22Rv1 (cell line): ENCODE results near the gene MED12L.

Source experiments
- H3K27ac ChIP-seq: fragments of 450-650 bp; 2 replicates; pipeline ENCODE4 v1.5.1; 2017
- ZFX ChIP-seq: fragments of 450-650 bp; IDR thresholded peaks from 2 replicates; pipeline ENCODE4 v1.6.1; 2017; ENCODE audit warnings: antibody characterized with exemption, borderline replicate concordance
- TF ChIP-seq, protein P1 (sequence below): fragments of 450-650 bp; IDR thresholded peaks from 2 replicates; pipeline ENCODE4 v1.5.1; 2017; ENCODE audit warnings: mild to moderate bottlenecking

The MED12L gene

DNA sequence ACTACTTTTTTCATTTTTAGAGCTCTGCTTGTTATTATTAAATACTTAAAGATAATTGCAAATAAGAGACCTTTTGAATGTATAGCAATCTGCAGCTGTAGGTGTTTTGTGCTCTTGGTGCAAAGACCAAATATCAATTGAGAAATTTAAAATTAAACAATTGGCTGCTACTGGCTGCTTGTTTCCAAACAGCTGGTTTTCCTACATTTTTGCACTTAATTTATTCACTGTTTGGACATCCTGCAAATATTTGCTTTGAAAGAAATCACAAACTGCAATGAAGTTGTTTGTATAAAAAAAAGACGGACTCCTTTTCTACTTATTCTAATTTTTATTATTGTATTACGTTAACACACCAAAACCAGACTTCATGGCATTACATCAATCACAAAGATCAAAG lies 35.6 kb downstream of the MED12L start:
- H3K27ac ChIP-seq, result no peak overlapping the region
- TF ChIP-seq, protein P1, sequence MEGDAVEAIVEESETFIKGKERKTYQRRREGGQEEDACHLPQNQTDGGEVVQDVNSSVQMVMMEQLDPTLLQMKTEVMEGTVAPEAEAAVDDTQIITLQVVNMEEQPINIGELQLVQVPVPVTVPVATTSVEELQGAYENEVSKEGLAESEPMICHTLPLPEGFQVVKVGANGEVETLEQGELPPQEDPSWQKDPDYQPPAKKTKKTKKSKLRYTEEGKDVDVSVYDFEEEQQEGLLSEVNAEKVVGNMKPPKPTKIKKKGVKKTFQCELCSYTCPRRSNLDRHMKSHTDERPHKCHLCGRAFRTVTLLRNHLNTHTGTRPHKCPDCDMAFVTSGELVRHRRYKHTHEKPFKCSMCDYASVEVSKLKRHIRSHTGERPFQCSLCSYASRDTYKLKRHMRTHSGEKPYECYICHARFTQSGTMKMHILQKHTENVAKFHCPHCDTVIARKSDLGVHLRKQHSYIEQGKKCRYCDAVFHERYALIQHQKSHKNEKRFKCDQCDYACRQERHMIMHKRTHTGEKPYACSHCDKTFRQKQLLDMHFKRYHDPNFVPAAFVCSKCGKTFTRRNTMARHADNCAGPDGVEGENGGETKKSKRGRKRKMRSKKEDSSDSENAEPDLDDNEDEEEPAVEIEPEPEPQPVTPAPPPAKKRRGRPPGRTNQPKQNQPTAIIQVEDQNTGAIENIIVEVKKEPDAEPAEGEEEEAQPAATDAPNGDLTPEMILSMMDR, result no peak
- no peak for TF ChIP-seq ZFX

DNA sequence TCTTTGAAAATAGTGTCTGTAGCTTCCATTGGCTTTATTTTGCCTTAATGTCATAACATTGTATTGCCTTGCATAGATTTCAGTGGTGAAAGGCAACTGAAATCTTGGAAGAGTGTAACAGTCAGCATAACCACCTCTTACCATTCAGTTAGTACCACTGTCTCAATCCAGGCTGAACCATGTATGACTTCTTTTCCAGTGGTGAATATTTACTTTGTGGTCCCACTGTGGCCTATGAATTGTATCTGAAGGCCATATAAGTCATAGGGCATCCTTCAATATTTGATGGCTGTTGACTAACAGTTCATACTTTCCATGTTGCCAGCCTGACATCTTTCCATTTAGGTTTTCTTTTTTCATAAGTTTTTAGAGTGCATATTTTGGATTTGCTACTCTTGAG lies 38.4 kb downstream of the MED12L start:
- no peak overlapping the region for H3K27ac ChIP-seq
- TF ChIP-seq, protein P1, result no peak
- no peak for TF ChIP-seq ZFX

DNA sequence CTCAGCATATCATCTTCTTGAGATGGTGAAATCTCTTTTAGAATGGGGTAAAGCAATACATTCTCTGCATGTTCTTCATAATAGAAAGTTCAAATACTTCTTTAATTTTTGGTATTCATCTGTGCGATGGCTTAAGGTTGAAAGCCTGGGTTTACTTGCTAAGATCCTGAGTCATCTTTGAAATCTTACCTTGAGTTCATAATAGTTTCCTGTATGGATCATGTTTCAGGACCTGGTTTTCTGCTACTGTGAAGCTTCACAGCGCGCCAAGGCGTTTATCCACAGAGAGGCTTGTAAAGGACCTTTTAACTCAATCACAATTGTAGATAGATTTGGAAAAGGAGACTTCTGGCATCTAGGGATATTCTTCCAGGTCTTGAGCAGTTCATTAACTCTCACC lies 39.0 kb downstream of the MED12L start:
- TF ChIP-seq, protein P1, result no peak
- TF ChIP-seq ZFX, result no peak
- H3K27ac ChIP-seq, result no peak overlapping the region

- TF ChIP-seq, protein P1, result no peak
- H3K27ac ChIP-seq, result no peak overlapping the region
Measured at GRCh38 chr3:151130428-151130827, 45.0 kb downstream of the MED12L start.

- no peak overlapping the region for H3K27ac ChIP-seq
- no peak for TF ChIP-seq ZFX
- TF ChIP-seq, protein P1, result no peak
Measured at GRCh38 chr3:151133175-151133574, 47.7 kb downstream of the MED12L start.

GRCh38 chr3:151133917-151134450 lies 48.5 kb downstream of the MED12L start:
- H3K27ac ChIP-seq, result no peak overlapping the region
- no peak for TF ChIP-seq ZFX
- TF ChIP-seq, protein P1, result no peak

DNA sequence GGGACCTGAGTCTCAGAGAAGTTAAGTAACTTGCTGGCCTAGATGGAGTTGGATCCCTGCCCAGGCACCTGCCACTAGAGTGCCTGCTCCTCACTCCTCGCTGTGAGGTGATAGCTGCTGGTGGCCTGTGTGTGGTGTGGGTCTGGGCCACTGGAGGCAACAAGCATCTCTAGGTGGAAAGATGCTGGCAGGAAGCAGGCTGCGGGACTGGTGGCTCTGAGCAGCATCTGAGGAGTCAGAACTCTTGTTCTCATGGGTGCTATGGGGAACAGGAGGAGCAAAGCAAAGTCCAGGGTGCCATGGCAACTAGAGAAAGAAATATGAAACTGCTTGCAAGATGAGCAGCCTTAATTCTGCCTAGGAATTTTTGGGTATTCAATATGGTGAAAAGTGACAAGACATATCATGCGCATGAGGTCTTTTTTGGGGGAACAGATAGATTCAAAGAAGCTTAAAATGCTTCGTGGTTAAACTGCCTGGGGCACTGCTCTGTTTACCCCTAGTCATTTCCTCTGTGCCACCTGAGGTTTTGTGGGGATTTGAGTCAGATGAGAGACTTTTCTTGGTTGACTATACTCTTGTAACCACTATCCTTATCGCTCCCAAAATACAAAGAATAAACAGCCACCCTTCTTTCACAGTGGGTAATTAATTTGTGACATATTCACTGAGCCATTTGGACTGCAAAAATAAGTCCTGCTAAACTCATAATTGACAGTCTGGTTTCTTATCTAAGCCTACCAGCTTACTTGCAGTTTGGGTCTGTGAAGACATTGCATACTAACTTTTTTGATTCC lies 50.3 kb downstream of the MED12L start:
- H3K27ac ChIP-seq, result no peak overlapping the region
- TF ChIP-seq, protein P1, result no peak
- TF ChIP-seq ZFX, result no peak
